CD8-positive, alpha-beta memory T cell (primary cell): ENCODE results near the gene ENTPD2. TPM values are rescaled to one million over a fixed set of nuclear protein-coding genes. Genes with fewer than 3 reads are reported as not detected.

Experiments used
- CTCF ChIA-PET: fragments of 350-600 bp; sonication (Branson Sonifier 250); formaldehyde crosslinking; loops from one replicate; lab custom pipeline; 2021; ENCODE audit warnings: antibody characterized with exemption; lab: Charles Lee
- POLR2A ChIA-PET: fragments of 350-600 bp; sonication (Branson Sonifier 250); formaldehyde crosslinking; loops from one replicate; lab custom pipeline; 2021; ENCODE audit warnings: antibody characterized with exemption; lab: Charles Lee
- DNase-seq, 5 donors: peaks; one replicate each; pipeline versions ENCODE4 v3.0.0 to v3.0.0-alpha.2; 2020 to 2022; ENCODE audit warnings: mixed read lengths in 1 of 5
- H3K27ac ChIP-seq: one replicate; pipeline ENCODE4 v1.7.0; 2013; ENCODE audit warnings: low read depth, mild to moderate bottlenecking, low read length, moderate library complexity
- H3K27me3 ChIP-seq: 2 replicates; pipeline ENCODE4 v1.7.0; 2013; ENCODE audit warnings: low read length, mild to moderate bottlenecking; ENCODE audit not compliant: insufficient read depth, poor library complexity, severe bottlenecking
- H3K36me3 ChIP-seq: 2 replicates; pipeline ENCODE4 v1.7.0; 2013; ENCODE audit warnings: mild to moderate bottlenecking, low read length, moderate library complexity; ENCODE audit not compliant: insufficient read depth
- H3K4me1 ChIP-seq: 2 replicates; pipeline ENCODE4 v1.7.0; 2013; ENCODE audit warnings: mild to moderate bottlenecking, low read length, moderate library complexity; ENCODE audit not compliant: insufficient read depth
- H3K4me3 ChIP-seq: 2 replicates; pipeline ENCODE4 v1.7.0; 2013; ENCODE audit warnings: mild to moderate bottlenecking, low read length
- H3K9me3 ChIP-seq: 2 replicates; pipeline ENCODE4 v1.7.0; 2013; ENCODE audit warnings: mild to moderate bottlenecking, low read length
- H3K27ac Mint-ChIP-seq, 8 donors: one replicate each; pipeline ENCODE4 v1.8.0; 2020 to 2021; ENCODE audit warnings: mixed read lengths in 8 of 8, mild to moderate bottlenecking in 6 of 8, inconsistent platforms in 3 of 8, moderate library complexity in 3 of 8
- H3K27me3 Mint-ChIP-seq, 2 donors: one replicate each; pipeline ENCODE4 v1.8.0; 2020 to 2021; ENCODE audit warnings: mixed read lengths in 2 of 2, mild to moderate bottlenecking in 1 of 2, moderate library complexity in 1 of 2
- H3K36me3 Mint-ChIP-seq, 3 donors: one replicate each; pipeline ENCODE4 v1.8.0; 2020 to 2021; ENCODE audit warnings: mixed read lengths in 3 of 3, inconsistent platforms in 1 of 3, mild to moderate bottlenecking in 1 of 3
- H3K4me1 Mint-ChIP-seq, 3 donors: one replicate each; pipeline ENCODE4 v1.8.0; 2020 to 2021; ENCODE audit warnings: mixed read lengths in 3 of 3, inconsistent platforms in 1 of 3, mild to moderate bottlenecking in 1 of 3
- H3K4me3 Mint-ChIP-seq, 7 donors: one replicate each; pipeline ENCODE4 v1.8.0; 2020 to 2021; ENCODE audit warnings: mixed read lengths in 7 of 7, mild to moderate bottlenecking in 6 of 7, moderate library complexity in 4 of 7, inconsistent platforms in 2 of 7
- H3K9me3 Mint-ChIP-seq, 5 donors: one replicate each; pipeline ENCODE4 v1.8.0; 2020 to 2022; ENCODE audit warnings: mixed read lengths in 5 of 5, mild to moderate bottlenecking in 3 of 5, moderate library complexity in 2 of 5, inconsistent platforms in 1 of 5
- polyA plus RNA-seq: library from polyadenylated mRNA; unstranded; fragments of 300-500 nt; fragmentation: Illumina TruSeq; gene quantifications from one replicate; pipeline ENCODE4 v1.2.3, GENCODE V29; 2021
- total RNA-seq, 2 experiments: library from RNA; stranded (reverse); gene quantifications; one replicate each; pipeline ENCODE4 v1.2.3, GENCODE V29; 2021

The ENTPD2 gene
- total and polyA plus RNA-seq, 3 experiments from 2014 or later = not detected

DNA sequence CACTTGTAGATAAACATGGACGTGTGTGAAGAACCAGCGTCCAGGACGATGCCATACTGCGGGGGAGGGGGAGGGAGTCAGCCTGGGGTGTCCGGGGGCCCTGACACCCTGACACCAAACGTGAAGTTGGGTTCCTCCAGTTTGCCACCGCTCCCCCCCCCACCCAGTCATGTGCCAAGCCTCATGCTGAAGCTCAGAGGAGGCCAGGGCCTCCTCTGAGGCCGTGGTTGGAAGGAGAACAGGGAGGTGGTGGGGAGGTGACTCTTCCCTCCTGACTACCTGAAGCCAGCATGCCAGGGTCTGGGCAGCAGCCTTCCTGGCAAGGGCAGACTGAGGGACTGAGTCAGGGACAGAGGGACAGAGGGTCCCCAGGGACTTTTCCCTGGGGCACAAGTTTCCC, 1.6 kb downstream of the ENTPD2 start:
- no peaks in the 10 kb centered on the region for H3K36me3 Mint-ChIP-seq
- H3K9me3 Mint-ChIP-seq = no peaks in the 10 kb centered on the region
- H3K27me3 ChIP-seq = peaks cover 52% of the 10 kb centered on the region
- H3K27ac Mint-ChIP-seq = no peak overlapping the region
- peaks cover 8% of the 10 kb centered on the region for H3K4me1 ChIP-seq
- H3K27me3 Mint-ChIP-seq = peaks cover 13 to 26% of the 10 kb centered on the region in 2 donors
- peak overlapping the region in 1 of 7 donors; percentile 27 for H3K4me3 Mint-ChIP-seq
- POLR2A ChIA-PET = no interaction called here
- no peak overlapping the region for H3K4me3 ChIP-seq
- CTCF ChIA-PET = interaction anchor here (1.1 to 1.7 kb wide), 3 partner anchors 11 to 17 kb away, joined by 4 to 6 read pairs (median 6); no protein-coding TSS in a partner anchor
- H3K4me1 Mint-ChIP-seq = no peaks in the 10 kb centered on the region
- H3K36me3 ChIP-seq = no peaks in the 10 kb centered on the region
- no peak for DNase-seq
- H3K9me3 ChIP-seq = no peaks in the 10 kb centered on the region
- no peak overlapping the region for H3K27ac ChIP-seq

DNA sequence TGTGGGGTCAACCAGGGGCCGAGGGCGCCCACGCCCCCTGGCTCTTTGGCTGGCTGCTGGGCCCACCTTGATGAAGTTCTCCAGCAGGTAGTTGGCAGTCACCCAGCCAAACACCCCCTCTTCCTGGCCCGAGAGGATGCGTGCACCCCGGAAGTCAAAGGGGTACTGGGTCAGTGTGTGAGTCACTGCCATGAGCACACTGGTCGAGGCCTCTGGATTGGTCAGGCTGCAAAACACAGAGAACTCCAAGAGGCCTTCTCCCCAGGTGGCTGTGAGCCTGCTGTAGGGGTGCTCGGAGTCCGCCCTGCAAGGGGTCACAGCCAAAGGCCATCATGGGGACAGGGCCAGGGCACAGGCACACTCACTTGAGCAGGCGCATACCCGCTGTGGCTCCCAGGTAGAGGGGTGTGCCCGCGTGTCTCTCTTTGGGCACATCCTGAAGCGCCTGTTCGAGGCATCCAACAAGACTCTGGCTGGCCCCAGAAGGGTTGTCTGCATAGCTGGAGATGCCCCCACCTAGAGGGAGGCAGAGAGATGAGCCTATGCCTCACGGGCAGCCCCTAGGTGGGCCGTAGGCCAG, 2.6 kb downstream of the ENTPD2 start:
- no peak overlapping the region for H3K27ac Mint-ChIP-seq
- H3K4me3 Mint-ChIP-seq = no peak overlapping the region
- H3K36me3 Mint-ChIP-seq = no peaks in the 10 kb centered on the region
- H3K4me1 Mint-ChIP-seq = peaks cover 0 to 8% (median 0%) of the 10 kb centered on the region in 3 donors
- Histone ChIP-seq H3K27ac (no peak overlapping the region), H3K4me1 (peaks cover 10% of the 10 kb centered on the region), H3K4me3 (no peak overlapping the region), H3K9me3 (no peaks in the 10 kb centered on the region), H3K36me3 (no peaks in the 10 kb centered on the region), H3K27me3 (peaks cover 58% of the 10 kb centered on the region)
- POLR2A ChIA-PET = no interaction called here
- CTCF ChIA-PET = interaction anchor here (0.9 kb wide), 1 partner anchor 16 kb away, joined by 3 read pairs; no protein-coding TSS in a partner anchor
- no peak for DNase-seq
- no peaks in the 10 kb centered on the region for H3K9me3 Mint-ChIP-seq
- peaks cover 22 to 34% of the 10 kb centered on the region in 2 donors for H3K27me3 Mint-ChIP-seq

DNA sequence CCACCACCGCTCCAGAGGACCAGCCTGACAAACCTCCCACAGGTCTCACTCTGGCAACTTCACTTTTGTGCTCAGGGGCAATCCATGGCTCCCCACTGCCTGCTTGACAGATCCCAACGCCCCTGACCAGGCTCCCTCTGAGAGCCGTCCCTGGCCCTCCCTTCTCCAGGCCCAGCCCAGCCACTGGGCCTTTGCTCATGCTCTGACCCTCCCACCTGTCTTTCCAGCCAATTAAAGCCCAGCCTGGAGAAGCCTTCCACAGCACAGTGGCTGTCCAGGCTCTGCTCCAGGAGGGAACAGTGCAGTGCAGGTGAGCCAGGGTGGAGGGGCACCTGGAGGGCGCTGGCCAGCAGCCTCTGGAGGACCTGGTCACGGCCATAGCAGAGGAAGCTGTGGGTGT, 3.3 kb downstream of the ENTPD2 start:
- Mint-ChIP-seq H3K4me3 (peak overlapping the region in 1 of 7 donors; percentile 28), H3K36me3 (no peaks in the 10 kb centered on the region), H3K4me1 (peaks cover 0 to 8% (median 0%) of the 10 kb centered on the region in 3 donors), H3K9me3 (no peaks in the 10 kb centered on the region), H3K27me3 (peaks cover 22 to 34% of the 10 kb centered on the region in 2 donors), H3K27ac (peak overlapping the region in 1 of 8 donors; percentile 52)
- DNase-seq = no peak
- Histone ChIP-seq H3K27ac (no peak overlapping the region), H3K27me3 (peaks cover 58% of the 10 kb centered on the region), H3K4me1 (peaks cover 14% of the 10 kb centered on the region), H3K4me3 (no peak overlapping the region), H3K9me3 (no peaks in the 10 kb centered on the region), H3K36me3 (no peaks in the 10 kb centered on the region)
- CTCF ChIA-PET = interaction anchor here (0.9 kb wide), 1 partner anchor 15 kb away, joined by 3 read pairs; no protein-coding TSS in a partner anchor
- POLR2A ChIA-PET = no interaction called here

DNA sequence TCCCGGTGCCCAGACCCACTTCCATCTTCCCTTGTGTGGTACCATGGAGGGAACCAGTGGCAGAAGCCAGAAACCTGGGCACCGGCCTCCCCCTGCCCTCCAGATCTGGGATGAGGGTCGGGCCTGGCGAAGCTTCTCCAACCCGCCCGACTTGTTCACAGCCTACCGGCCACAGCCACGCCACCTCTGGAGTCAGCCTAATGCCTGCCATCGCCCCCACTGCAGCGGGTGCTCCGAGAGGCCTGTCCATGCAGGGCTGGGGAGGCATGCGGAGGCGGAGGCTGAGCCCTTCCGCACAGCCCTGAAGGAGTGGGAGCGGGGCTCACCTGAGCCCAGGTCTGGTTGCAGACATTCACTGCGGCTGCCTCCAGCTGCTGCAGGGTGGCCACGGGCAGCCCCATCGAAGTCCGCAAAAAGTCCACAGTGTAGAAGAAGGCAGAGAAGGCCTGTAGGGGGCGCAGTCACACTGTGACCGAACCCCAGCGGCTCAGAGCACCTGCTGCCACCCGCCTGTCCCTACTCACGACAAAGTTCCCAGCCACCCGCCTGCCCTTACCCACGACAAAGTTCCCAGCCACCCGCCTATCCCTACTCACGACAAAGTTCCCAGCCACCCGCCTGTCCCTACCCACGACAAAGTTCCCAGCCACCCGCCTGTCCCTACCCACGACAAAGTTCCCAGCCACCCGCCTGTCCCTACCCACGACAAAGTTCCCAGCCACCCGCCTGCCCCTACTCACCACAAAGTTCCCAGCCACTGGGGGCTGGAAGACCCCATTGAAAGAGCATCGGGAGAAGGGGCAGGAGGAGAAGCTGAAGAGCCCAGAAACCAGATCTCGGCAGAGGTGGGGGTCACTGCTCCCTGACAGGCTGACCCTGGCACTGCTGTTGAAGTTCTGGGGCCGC, 4.1 kb downstream of the ENTPD2 start:
- peak in 3 of 5 donors; percentile 37 to 69 (median 42) for DNase-seq
- Mint-ChIP-seq H3K4me3 (peak overlapping the region in 1 of 7 donors; percentile 56), H3K27ac (peak overlapping the region in 2 of 8 donors; percentile 17 to 52), H3K9me3 (no peaks in the 10 kb centered on the region), H3K27me3 (peaks cover 23 to 37% of the 10 kb centered on the region in 2 donors), H3K4me1 (peaks cover 4 to 15% (median 4%) of the 10 kb centered on the region in 3 donors), H3K36me3 (no peaks in the 10 kb centered on the region)
- H3K27me3 ChIP-seq = peaks cover 62% of the 10 kb centered on the region
- H3K9me3 ChIP-seq = no peaks in the 10 kb centered on the region
- ChIA-PET POLR2A (no interaction called here), CTCF (interaction anchor here (1.5 to 4.4 kb wide), 3 partner anchors 15 to 21 kb away, joined by 5 to 87 read pairs (median 9); partner anchors contain the start of gene SAPCD2)
- H3K4me1 ChIP-seq = peaks cover 20% of the 10 kb centered on the region
- H3K27ac ChIP-seq = no peak overlapping the region
- H3K36me3 ChIP-seq = no peaks in the 10 kb centered on the region
- H3K4me3 ChIP-seq = no peak overlapping the region

DNA sequence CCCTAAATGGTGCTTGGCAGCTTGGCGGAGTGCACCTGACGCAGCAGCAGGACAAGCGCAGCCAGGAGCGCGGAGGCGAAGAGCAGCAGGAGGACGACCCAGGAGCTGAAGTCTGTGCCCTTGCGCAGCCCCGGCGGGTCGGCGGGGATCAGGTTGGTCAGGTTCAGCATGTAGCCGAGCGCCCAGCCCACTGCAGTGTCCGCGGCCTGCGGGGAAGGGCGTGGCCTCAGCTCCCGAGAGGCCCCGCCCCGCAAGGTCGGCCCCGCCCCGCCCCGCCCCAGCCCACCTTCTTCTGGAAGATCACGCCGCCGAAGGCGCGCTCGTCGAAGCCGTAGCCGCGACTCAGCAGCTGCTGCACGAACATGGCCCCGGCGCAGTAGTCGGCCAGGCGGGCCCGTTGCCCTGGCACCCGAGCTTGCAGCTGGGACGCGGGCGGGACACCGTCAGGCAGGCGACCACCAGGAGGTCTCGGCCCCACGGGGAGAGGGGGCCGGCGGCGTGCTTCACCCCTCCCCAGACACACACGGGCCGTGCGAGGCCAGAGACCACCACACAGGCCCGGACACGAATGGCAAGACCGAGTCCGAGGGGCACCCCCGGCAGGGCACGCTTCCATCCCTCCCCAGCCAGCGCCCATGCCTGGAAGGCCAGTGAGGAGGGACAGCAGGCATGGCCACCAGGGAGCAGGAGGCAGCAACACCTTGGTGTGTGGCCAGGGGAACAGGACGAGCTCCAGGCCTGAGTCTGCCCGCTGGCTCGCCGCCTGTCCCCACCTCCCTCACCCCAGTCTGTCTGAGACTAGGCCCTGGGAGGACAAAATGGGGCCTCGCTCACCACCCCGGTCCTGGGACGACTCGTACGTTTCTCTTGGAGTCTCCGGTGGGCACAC, 5.0 kb downstream of the ENTPD2 start:
- Mint-ChIP-seq H3K4me3 (no peak overlapping the region), H3K9me3 (no peaks in the 10 kb centered on the region), H3K27me3 (peaks cover 27 to 40% of the 10 kb centered on the region in 2 donors), H3K4me1 (peaks cover 6 to 23% (median 10%) of the 10 kb centered on the region in 3 donors), H3K36me3 (no peaks in the 10 kb centered on the region), H3K27ac (no peak overlapping the region)
- Histone ChIP-seq H3K36me3 (no peaks in the 10 kb centered on the region), H3K4me1 (peaks cover 29% of the 10 kb centered on the region), H3K27ac (no peak overlapping the region), H3K4me3 (no peak overlapping the region), H3K27me3 (peaks cover 65% of the 10 kb centered on the region), H3K9me3 (no peaks in the 10 kb centered on the region)
- DNase-seq = no peak
- POLR2A ChIA-PET = no interaction called here
- CTCF ChIA-PET = interaction anchor here (1.5 to 4.4 kb wide), 3 partner anchors 14 to 20 kb away, joined by 5 to 87 read pairs (median 9); partner anchors contain the start of gene SAPCD2

DNA sequence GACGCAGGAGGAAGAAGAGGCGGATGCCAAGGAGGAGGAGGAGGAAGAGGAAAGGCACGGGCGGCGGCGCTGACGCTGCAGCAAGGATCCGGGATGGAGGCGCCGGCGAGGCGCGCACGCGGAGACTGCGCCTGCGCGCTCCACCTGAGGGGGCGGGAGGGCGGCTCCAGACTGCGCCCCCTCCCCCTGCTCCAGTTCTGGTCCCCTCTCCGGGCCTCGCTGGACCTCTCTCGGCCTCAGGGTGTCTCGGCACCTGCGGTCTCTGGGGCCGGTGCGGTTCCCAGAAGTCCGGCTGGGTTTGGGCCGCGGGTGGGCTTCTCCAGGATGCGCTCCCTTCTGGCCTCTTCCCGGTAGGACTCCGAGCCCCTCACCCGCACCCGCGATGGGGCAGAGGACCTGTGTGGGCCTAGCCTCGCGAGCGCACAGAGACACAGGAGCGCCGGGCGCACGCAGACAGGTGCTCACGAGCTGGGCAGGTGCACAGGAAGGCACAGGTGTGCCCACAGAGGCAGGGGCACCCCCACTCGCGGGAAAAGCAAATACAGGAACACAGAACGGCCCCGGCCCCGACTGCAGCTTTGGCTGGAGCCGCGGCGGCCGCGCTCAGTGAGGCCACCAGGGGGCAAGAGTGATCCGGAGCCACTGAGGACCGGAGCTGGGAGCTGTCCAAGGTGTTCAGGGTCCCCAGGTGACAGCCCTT, 7.6 kb downstream of the ENTPD2 start, which contains the start of gene NPDC1:
Gene NPDC1, minus strand, starts transcription at position 90 of the 700 bp plus-strand sequence. CDS start 188 bp downstream, outside the sequence.
- Mint-ChIP-seq H3K4me1 (peaks cover 6 to 26% (median 13%) of the 10 kb centered on the region in 3 donors), H3K9me3 (no peaks in the 10 kb centered on the region), H3K27me3 (peaks cover 28 to 35% of the 10 kb centered on the region in 2 donors), H3K36me3 (no peaks in the 10 kb centered on the region), H3K27ac (peak within 1 kb of the TSS in 4 of 8 donors; percentile 38 to 60 (median 44)), H3K4me3 (peak within 1 kb of the TSS; percentile 70 to 87 (median 86))
- H3K27me3 ChIP-seq = peaks cover 49% of the 10 kb centered on the region
- H3K4me1 ChIP-seq = peaks cover 27% of the 10 kb centered on the region
- peak within 1 kb of the TSS; percentile 24 for H3K27ac ChIP-seq
- CTCF ChIA-PET = interaction anchor here (0.7 to 4.4 kb wide), 39 partner anchors 9 to 306 kb away, joined by 3 to 87 read pairs (median 5); partner anchors contain the start of genes AJM1, FUT7, MAMDC4 and MAN1B1
- DNase-seq = peak; percentile 68 to 83 (median 71)
- POLR2A ChIA-PET = interaction anchor here (0.6 to 1.4 kb wide), 6 partner anchors 11 to 180 kb away, joined by 3 to 5 read pairs (median 3); partner anchors contain the start of genes CLIC3, MAN1B1 and PAXX
- no peaks in the 10 kb centered on the region for H3K36me3 ChIP-seq
- H3K4me3 ChIP-seq = peak within 1 kb of the TSS; percentile 47
- no peaks in the 10 kb centered on the region for H3K9me3 ChIP-seq
